ENCODE measurements around the gene STK33.

STK33 gene

DNA sequence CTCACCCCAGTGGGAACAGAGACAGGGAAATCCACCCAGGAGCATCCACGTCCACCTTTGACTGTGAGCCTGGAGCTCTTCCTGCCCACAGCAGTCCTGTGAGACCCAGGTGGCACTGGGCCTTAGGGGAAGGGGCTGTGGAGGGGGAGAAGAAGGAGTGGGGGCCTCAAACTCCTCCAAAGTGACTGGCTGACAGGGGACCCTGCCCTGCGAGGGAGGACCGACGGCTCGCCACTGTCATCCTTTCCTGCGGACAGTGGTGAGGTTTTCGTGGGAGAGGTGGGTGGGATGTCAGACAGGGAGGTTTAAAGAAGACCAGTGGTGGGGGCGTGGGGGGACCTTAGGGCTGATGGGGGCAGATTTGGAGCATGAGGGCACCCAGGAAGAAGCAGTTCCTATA lies 237.8 kb downstream of the STK33 start:
- DNase-seq (ENCODE audit: low read depth), result no peak

DNA sequence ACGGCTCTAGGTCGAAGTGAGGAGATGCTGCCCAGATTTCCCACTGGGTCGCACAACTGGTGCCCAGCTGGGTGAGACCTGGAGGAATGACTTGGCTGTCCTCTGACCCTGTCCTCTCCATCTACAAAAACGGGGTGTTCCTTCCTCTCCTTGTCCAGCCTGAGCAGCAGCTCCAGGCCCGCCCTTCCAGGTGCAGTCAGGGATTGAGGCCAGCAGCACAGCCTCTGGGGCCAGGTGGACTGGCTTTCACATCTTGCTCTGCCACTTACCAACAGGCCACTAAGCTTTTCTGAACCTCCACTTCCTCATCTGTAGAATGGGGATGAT lies 238.6 kb downstream of the STK33 start:
- no peak for DNase-seq (ENCODE audit: low read depth)

DNA sequence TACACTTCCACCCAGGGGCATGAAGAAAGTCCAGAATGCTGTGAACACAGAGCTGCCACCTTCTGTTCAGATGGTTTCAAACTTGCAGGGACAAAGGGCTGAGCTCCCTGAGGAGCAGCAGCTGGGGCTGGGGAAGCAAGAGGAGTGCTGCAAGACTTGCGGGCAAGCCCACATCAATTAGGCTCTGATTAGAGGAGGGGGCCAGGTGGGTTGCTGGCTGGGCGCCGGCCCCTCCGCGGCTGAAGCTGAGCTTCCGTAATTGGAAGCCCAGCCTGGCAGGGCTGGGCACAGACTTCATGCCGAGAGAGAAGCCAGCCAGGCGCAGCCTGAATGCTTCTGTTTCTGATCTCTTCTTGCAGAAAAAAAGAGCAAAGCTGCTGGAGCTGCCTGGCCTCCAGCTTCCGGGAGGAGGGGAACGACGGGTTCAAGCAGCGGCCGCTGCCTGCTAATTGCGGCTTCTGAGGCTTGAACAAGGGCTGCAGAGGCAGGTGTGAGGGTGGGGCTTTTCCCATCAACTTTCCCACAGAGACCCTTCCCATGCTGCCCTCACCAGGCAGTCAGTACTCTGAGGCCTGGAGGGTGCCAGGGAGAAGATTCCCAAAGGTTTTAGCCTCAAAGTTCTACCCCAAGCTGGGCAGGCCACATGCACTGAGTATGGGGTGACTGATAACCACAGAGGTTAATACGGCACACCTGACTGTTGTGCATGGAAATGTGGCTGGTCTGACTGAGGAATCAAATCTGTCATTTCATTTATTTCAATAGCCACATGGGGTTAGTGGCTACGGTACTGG lies 239.2 kb downstream of the STK33 start:
- DNase-seq (ENCODE audit: low read depth), result no peak

DNA sequence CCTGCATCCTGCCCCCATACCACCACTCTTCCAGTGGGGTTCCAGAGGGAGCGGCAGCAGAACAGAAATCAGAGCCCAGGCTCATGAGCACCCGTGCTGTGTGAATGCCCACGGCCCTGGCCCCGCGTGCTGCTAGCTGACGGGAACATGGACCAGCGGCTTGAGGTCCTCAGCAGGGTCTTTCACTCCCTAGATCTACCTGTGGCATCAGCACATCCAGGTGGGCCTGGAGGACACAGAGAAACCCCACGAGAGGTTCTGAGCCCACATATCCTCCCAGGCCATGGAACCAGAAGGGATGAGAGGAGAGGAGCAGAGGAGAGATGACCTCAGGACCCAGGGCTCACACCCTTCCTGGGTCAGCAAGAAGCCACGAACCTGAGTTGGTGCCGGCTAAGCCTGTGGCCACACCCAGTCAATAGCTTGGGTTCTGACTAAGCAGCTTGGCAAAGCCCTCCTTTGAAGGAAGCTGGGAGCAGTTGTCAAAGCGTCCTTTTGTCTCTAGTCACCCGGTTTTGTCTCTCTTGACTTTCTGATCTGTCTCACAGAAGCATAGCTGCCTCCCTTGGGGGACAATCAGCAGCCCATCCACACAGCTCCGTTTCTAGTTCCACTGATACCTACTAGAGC lies 241.0 kb downstream of the STK33 start:
- DNase-seq (ENCODE audit: low read depth), result no peak

DNA sequence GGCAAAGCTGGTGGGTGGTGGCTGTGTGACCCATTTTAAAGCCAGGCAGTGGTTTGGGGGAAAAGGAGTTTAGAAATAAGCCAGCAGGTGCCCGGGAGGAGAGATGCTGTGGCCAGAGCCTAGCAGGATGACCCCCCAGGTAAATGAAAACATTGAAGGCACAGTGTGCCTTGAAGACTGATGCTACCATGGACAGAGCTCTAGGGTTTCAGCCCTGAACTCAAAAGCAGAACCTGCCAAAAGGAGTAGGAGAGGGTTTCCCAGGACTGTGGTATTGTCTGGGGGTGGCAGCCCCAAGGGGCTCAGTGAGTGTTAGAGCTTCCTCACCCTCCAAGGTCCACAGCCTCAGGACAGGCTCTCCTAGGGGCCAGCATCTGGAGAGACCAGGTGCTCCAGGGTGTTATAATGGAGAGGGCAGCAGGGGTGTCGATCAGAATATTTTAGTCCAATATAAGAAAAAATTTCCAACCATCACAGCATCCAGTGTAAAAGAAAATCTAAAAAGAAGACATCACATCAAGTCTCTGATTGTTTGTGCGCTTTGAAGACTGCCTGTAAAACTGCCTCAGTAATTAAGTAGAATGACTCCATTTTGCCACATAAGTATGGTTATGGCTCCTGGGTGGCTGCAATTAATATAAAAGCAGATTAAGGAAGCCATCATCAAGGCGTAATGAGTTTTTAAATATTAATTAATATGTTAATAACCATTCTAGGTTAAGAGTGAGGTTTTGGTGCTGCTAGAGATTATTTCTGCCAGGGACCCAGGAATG lies 241.7 kb downstream of the STK33 start:
- DNase-seq (ENCODE audit: low read depth), result no peak

DNA sequence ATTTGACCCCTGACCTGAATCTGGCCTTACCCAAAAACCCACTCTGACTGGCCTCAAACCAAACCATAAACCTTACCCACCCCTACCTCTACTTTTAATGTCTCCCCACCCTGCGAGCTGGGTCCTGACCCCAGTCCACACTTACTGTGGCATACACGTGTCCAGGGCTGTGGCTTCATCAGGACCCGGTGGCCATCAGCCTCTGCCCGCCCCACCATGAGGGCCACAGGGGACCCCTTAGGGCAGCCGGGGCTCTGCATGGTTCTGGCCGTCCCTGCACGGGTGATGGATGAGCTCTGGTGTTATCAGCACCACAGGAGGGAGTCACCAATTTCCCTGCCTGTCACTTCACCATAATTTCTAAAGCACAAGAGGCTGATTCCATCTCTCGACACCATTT lies 242.8 kb downstream of the STK33 start:
- no peak for DNase-seq (ENCODE audit: low read depth)

DNA sequence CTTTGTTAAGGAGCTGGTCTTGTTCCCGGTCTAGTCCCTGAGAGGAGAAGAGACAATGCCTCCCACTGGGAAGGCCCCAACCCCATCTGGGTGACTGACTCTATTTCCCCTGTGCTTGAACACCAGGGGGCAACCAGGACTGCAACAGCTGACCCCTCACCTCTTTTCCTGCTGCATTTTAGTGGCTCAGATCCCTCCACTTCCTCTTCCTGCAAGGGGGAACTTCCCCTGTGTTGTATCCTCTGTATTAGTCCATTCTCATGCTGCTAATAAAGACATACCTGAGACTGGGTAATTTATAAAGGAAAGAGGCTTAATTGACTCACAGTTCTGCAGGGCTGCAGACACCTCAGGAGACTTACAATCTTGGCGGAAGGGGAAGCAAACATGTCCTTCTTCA lies 246.1 kb downstream of the STK33 start:
- no peak for DNase-seq (ENCODE audit: low read depth)

DNA sequence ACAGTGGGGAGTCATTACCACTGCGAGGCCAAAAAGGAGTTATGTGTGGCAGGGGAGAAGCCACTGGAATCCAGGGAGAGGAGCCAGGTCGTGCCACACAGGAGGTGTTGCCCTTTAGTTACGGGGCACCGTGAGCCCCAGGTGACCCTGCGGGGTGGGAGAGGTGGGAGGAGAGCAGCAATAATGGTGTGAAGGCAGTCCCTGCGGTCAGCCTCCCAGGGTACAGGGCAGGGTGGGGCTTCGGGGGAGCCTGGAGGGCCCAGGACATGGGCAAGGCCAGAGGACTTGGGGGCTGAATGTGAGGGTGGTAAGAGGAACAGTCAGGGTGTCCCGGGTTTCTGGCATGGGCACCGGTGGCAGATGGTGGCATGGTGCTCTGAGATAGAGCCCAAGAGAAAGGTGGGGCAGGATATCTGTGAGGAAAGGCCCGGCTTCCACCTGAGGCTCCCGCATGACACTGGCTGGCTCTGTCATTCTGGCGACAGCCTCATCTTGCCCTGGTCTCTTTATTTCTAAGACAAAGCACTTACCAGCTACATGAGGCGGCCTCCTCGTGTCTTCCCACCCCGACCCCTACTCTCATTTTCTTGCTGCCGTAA lies 247.8 kb downstream of the STK33 start:
- no peak for DNase-seq (ENCODE audit: low read depth)

DNA sequence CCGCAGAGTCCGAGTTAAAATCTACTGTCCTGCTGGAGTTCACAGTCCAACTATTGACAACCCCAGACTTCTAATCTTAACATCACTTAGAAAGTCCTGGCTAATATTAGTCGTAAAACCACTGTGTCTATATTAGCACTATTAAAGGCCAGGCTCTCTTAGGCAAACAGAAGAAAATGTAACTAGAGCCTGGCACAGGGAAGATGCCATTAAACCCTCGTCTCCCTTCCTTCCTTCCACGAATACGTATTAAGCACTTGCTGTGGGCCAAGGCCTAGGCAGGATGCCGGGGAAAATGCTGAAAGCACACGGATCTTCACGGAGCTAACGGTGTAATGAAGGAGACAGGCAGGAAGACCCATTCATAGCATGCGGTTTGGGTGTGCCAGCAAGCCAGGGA lies 248.8 kb downstream of the STK33 start:
- no peak for DNase-seq (ENCODE audit: low read depth)

DNA sequence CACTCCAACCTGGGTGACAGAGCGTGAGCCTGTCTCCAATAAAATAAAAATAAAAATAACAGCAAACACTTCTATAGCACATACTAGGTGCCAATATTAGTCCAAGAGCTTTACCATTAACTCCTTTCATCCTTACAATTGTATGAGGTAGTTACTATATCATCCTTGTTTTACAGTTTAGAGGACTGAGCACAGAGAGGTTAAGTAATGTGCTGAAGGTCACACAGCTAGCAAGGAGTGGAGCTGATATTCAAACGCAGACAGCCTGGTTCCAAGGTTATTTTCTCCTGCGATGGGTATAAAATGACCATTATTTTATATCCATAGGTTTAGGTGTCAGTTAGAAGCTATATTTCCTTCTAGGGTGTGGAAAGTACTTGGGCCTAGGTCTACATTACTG lies 249.7 kb downstream of the STK33 start:
- no peak for DNase-seq (ENCODE audit: low read depth)

DNA sequence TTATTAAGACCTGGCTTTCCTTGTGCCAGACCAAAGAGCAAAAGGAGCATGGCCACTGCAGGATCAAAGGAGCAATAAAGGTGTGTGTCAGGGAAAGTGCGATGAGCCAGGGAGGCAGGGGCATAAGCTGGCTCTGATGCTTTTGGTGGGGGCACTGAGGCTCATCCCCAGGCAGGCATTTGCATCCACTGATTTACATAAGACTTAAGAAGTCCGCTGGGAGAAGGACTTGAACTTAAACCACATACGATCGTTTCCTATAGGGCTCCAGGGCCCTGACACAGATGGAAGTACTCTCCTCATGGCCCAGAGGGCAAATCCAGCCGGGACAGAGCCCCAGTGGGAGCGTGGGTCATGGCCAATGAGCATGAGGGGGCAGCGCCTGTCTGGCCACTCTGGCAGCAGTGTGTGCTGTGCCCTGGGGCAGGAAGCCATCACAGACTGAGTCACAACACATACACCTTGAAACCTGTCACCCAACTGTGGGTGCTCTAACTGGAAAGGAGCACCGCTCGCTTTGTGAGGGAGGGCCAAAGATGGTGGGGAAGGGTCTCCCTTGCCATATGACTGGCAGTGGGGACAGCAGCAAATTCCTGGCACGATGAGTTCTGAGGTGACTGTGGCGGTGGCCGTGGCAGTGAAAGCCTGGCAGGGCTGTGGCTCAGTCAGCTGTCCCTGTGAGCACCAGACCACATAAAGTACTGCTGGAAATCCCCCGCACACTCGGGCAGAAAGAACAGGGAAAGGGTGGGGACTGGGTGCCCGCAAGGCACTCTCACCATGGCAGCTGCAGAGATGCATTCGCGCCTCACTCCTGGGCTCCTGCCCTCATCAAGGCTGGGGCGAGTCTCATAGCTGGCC lies 251.0 kb downstream of the STK33 start:
- no peak for DNase-seq (ENCODE audit: low read depth)

DNA sequence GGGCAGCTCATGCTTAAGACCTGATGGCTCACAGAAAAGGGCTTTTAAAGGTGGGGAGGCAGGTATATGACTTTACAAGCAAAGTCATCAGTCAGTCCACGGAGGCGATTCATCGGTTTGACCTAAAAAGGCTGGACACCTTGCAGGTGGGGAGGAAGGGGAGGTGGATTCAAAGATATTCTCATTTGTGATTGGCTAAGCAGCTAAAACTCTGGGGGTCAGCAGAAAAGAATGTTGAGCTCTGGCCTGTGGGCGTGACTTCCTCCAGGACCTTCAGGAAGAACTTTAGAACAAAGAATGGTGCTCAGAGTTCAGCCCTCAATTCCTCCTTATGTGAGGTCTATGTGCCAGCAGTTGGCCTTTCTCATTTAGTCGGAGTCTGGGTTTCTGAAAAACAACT lies 252.0 kb downstream of the STK33 start:
- DNase-seq (ENCODE audit: low read depth), result no peak

Data from ELR (cell line).